Peyer's patch (tissue), 4 donors: Measurements from ENCODE around the gene GLB1L3.

ENCODE experiments used
- POLR2A ChIP-seq, 2 donors: fragments of 450-650 bp; IDR thresholded peaks; one replicate each; pipeline ENCODE4 v1.5.1; 2017; ENCODE audit warnings: antibody characterized with exemption in 2 of 2, mild to moderate bottlenecking in 2 of 2, moderate library complexity in 2 of 2
- TF ChIP-seq, protein P1 (sequence below), 6 experiments: fragments of 450-650 bp in 4 of 6; fragments of 200-600 bp in 2 of 6; sonication (generic) in 1 of 6; IDR thresholded peaks; one replicate each; pipeline ENCODE4 v1.5.1; 2017 to 2019; ENCODE audit warnings: antibody characterized with exemption in 6 of 6, mild to moderate bottlenecking in 3 of 6, moderate library complexity in 1 of 6

DNA sequence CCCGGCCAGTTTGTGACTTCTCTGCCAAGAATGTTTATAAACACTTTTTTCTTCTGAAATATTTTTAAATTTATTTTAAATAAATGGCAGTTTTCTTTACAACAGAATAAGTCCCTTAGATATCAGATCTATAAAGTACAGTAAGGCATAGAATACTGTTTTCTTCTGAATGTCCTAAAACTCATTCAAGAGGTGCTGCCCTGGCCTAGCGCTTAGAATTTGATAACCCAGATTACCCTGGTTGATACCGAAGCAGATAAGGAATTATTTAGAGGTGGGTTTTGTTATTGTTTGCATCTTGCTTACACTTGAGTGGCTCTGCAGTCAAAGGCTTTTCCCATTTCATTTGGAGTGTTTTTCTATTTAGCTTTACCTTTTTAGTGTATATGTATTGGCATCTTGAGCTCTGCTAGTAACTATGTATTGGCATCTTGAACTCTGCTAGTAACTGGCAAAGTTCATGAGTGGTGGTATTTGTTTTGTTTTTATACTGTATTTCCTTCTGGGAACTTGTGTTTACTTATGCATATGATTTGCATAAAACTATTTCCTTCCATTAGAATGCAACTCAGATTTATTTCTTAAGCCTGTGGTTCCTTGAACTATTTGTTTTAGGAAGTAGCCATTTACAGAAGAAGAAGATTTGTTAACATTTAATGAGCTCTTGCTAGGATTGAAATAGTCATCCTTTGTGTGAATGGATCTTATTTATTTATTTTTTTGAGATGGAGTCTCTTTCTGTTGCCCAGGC lies 21.6 kb upstream of the GLB1L3 start:
- TF ChIP-seq, protein P1, sequence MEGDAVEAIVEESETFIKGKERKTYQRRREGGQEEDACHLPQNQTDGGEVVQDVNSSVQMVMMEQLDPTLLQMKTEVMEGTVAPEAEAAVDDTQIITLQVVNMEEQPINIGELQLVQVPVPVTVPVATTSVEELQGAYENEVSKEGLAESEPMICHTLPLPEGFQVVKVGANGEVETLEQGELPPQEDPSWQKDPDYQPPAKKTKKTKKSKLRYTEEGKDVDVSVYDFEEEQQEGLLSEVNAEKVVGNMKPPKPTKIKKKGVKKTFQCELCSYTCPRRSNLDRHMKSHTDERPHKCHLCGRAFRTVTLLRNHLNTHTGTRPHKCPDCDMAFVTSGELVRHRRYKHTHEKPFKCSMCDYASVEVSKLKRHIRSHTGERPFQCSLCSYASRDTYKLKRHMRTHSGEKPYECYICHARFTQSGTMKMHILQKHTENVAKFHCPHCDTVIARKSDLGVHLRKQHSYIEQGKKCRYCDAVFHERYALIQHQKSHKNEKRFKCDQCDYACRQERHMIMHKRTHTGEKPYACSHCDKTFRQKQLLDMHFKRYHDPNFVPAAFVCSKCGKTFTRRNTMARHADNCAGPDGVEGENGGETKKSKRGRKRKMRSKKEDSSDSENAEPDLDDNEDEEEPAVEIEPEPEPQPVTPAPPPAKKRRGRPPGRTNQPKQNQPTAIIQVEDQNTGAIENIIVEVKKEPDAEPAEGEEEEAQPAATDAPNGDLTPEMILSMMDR (IDR thresholded peaks at IDR 0.05), result no peak
- no peak for TF ChIP-seq POLR2A (IDR thresholded peaks at IDR 0.05)
